C1 segment of cervical spinal cord (tissue), 14 donors: ENCODE data around the gene CDK4.
"Not testable (repeated sequence)": the region's sequence is repeated elsewhere in the genome, so short reads cannot be mapped to it uniquely, and the experiment has no call there.

Experiments used
- DNase-seq, 14 donors: peaks; one replicate each; lab custom pipeline; 2025; lab: John Stamatoyannopoulos, UW

The CDK4 gene

DNA sequence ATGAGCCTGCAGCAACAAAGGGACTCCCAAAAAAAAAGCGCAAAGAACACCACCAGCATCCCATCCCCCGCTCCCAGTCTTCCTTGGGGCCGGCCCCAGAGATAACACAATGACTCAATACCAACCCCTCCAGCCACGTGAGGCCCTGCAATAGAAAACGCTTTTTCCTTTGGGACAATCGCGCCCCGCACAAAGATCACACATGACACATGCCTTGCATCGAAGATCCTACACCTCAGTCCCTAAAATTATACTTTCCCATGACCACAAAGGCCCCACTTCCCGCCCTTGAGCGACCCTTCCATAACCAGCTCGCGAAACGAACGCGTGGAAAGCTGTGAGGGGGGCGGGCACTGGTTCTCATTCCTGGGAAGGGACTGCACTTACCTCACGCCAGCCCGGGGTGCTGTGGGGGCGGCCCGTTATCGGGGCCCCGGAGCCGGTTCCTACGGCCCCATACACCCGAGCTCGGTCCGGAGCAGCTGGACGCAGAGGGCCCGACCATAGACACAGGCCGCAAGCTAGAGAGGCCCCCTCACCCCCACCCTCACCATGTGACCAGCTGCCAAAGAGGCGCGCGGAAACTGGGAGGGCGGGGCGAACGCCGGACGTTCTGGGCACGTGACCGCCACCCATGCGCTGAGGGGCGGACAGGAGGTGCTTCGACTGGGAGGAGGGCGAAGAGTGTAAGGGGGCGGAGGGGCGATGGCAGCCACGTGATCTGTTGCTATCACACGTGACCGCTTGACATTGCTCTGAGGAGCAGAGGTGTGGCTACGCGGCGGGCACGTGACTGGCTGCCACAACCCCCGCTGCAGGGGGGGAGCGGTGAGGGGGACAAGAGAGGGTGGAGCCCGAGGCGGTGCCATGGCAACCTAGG lies at the start of gene CDK4:
TSS of gene CDK4 (minus strand) at position 523 of the 880 bp plus-strand sequence. CDS start 593 bp downstream, outside the sequence.
- DNase-seq, result peak; percentile 98 to 100 (median 99)

DNA sequence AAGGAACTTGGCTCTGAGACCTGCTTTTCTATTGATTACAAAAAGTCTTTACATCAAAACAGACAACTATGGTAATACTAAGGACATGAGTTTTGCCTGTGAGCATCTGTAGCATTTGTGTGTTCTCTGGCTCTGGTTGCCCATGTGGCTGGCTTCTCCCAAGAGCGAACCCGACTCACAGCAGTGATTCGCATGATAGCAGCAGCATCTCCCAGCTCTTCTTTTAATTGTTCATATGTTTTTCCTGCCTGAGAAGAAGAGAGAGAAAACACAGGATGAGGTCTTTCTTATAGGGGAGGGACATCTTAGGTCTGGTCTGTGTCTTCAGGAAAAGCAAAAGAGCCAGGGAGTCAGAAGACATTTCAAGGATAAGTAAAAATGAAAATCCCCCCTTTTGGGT lies 48.9 kb upstream of the CDK4 start:
- no peak for DNase-seq

DNA sequence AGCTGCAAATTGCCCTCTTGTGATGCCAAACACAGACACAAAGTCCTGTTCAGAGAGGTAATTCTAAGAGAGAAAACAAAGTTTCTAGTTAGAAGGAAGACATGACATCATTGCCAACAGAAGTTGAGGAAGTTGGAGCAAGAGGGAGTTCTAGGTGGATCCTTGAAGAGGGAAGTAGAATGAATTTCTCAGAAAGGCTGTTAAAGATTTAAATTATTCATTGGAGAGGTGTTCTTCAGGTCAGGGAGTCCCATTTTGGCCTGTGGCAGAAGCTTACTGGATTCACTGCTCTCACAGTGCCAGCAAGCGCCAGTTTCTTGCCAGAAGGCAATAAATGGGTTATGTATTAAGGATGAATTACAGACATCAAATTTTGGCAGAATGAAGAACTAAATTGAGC lies 45.8 kb upstream of the CDK4 start:
- no peak for DNase-seq

DNA sequence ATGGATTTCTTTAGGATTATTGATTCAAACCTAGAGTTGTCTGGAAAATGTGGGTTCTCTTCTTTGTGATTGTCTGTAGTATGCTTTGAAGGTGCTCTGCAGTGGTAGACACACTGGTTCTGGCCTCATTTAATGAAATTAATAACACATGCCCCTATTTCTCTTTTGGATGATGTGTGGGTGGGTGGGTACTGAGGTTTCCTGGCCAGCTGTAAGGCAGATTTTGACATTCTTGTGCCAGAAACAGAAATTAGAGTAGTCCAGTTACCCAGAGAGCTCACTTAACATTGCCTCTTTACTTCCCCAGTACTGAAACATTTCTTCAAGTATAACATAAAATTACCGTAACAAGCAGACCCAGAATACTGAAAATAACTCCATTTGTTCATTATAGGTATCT lies 44.9 kb upstream of the CDK4 start:
- no peak for DNase-seq

DNA sequence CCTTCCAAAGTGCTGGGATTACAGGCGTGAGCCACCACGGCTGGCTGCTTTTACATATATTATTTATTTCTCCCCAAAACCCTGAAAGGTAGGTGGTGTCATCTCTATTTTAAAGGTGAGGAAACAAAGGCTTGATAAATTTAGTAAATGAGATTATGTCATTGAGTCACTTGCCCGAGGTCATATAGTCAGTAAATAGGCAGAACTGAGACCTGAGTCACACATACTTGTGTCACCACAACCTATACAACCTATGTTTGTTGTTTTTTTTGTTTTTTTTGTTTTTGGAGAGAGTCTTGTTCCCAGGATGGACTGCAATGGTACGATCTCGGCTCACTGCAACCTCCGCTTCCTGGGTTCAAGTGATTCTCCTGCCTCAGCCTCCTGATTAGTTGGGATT lies 43.2 kb upstream of the CDK4 start:
- no peak for DNase-seq

DNA sequence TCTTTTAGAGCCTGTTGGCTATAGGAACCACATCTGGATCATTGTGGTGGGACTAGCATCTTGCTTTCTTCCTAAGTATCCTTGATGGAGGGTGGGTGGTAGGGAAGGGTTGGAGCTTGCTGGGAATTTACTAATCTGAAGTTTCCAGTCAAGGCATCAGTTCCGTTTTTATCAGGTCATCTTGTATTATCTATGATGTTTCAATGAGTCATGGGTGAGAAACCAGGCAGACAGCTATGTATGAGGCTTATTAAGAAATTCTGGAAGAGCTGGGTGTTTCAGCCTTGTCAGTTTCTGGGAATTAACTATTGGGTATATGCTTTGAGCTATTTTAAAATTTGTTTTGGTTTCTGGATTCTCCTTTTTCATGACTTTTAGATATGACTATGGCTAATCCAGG lies 41.8 kb upstream of the CDK4 start:
- DNase-seq, result no peak

DNA sequence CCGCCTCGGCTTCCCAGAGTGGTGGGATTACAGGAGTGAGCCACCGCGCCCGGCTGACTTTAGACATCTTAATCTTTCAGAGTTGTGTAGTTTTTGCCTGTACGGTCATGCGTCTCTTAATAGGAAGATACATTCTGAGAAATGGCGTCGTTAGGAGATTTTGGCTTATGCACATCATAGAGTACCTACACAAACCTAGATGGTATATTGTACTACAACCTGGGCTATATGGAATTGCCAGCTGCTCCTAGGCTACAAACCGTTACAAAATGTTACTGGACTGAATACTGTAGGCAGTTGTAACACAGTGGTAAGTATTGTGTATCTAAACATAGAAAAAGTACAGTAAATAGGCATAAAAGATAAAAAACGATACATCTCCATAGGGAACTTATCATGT lies 31.8 kb upstream of the CDK4 start:
- no peak for DNase-seq

DNA sequence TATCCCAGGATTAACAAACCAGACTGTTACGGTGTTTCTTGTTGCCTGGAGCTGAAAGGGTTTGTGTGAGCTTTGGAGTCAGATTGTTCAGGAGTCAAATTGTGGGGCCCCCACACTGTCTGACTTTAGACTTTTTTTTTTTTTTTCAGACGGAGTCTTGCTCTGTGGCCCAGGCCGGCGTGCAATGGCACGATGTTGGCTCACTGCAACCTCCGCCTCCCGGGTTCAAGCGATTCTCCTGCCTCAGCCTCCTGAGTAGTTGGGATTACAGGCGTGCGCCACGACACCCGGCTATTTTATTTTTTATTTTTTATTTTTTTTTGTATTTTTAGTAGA lies 31.3 kb upstream of the CDK4 start:
- no peak for DNase-seq

DNA sequence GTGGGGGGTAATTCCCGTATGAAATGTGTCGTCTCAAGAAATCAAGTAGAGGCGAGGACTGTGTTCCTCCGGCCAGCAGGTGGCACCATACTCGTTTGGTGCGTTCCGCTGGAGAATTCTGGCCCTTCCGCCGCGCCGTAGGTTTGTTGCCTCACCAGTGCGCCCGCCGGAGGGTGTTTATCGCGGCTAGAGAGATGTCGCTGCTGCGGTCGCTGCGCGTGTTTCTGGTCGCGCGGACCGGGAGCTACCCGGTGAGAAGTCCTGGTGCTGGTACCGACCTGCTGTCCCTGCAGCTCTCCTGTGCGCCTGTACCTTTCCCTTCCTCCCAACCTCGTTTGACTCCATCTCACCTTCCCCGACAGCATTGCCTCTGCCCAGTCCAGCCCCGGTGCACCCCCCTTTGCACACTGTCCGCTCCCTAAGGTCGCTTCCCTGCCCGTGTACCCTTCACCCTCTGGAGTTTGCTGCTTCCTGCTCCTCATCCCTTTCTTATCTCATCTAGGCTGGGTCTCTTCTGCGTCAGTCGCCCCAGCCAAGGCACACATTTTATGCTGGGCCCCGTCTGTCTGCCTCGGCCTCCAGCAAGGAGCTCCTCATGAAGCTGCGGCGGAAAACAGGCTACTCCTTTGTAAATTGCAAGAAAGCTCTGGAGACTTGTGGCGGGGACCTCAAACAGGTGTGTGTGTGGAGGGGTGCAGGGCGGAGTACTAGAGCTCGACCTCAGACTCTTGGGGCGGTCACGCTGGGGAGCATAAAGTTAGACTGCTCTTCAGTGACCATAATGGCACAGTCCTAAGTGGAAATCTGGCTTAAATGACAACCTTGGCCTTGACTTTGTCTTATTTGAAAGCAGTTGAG lies 30.7 kb upstream of the CDK4 start, which contains the start of gene TSFM:
TSS of gene TSFM (plus strand) at position 180 of the 858 bp plus-strand sequence. CDS start at position 195, 15 bp downstream.
- DNase-seq, result peak; percentile 74 to 95 (median 89)

DNA sequence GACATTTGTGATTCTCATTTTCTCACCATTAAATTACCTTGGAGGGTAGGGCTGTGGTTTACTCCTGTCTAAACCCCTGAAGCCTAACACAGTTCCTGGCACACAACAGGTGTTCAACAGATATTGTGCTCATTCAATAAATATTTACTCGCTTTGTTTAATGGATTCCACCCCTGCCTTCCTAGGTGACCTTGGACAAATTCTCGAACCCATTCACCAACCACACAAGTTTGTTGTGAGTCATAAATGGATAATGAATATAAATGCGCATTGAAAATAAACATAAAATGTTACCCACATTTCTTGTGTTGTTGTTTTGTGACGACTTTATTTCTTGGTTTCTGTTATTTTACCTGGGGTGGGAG lies 30.1 kb upstream of the CDK4 start:
- DNase-seq, result no peak

DNA sequence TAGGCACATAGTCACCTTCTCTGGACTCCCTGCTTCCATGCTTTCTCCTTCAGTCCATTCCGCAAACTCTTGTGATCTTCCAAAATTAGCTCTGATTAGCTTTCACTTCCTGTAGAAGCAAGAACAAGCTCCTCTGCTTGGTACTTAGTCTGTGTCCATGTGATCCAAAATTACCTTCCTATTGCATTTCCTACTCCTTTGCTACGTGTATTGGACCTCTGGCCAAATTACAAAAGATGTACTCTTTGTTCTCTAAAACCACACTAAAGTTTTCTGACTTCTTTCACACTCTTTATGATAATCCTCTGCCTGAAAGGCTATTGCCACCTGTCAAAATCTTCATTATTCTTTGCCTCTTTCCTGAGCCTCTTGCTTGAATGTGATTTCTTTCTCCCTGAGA lies 29.7 kb upstream of the CDK4 start:
- DNase-seq, result no peak

DNA sequence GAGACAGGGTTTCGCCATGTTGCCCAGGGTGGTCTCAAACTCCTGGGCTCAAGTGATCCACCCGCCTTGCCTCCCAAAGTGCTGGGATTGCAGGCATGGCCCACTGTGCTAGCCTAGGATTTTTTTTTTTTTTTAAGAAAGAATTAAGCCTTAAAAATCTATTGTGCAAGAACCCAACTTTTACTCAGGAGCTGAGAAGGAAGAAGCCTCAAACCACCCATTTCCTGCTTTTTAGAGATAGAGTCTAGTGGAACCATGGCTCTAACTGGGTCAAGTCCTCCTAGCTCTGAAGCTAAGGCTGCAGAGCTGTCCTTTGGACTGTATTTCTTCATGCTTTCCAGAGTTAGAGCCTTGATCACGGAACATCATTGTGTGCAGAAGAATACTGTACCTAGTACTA lies 29.1 kb upstream of the CDK4 start:
- DNase-seq, result no peak

DNA sequence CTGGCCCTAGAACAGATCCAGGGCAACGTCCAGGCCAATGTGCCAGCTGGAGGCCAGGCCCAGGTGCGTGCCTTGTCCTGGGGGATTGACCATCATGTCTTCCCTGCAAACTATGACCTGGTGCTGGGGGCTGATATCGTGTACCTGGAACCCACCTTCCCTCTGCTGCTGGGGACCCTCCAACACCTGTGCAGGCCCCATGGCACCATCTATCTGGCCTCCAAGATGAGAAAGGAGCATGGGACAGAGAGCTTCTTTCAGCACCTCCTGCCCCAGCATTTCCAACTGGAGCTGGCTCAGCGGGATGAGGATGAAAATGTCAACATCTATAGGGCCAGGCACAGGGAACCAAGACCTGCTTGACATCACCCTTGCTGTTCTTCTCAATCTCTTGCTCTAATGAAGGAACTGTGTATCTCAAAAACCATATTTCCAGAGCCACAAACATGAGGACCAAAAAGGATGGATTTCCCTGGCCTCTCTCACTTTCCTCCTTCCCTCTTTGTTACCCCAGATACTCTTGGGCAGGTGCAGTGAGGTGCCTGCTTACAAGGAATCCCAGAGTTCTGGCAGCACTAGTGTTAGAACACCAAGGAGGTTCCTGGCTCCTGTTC lies 28.3 kb upstream of the CDK4 start:
- no peak for DNase-seq

DNA sequence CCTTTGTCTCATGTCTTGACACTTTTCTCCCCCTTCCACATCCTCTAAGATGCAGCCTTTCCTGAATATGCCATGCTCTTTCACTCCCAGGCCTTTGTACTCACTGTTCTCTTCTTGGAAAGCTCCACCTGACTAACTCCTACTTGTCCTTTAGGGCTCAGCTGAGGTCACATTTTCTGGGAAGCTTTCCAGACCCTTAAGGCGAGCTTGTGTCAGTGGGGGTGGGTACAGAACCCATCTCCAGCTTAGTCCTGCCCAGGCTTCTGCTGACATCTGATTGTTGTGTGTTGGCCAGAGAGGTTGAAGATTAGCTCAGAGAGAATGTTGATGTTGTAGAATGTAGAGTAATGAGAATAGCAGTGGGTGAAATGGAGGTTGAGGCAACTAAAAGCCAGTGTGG lies 27.6 kb upstream of the CDK4 start:
- DNase-seq, result peak in 1 of 14 donors; percentile 19

DNA sequence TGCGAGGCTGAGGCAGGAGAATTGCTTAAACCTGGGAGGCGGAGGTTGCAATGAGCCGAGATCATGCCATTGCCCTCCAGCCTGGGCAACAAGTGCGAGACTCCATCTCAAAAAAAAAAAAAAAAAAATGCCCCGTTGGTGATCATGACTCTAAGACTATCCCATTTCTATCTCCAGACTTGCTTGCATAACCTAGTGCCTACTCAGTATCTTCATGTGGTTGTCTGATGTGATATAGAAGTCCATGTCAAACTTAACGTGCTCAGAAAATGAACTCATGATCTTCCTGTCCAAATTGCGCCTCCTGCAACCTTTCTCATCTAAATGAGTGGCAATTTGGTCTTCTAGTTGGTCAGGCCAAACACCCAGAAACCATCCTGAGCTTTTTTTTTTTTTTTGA lies 25.8 kb upstream of the CDK4 start:
- DNase-seq, result no peak

DNA sequence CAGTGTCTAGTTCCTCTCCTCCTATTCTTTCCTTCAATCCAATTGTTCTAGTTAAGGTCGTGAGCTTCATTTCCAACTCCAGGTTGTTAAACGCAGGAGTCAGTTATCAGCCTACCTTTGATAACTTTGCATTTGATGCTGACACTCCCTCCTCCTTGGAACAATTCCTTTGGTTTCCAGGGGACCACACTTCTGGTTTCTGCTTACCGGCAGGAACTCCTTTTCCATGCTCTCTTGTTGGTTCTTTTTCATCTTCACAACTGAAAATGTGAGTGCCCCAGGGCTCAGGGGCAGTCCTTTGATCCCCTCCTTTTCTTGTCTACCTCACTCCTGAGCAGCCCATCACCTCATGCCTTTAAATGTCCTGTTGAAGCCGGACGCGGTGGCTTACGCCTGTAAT lies 25.3 kb upstream of the CDK4 start:
- DNase-seq, result no peak

DNA sequence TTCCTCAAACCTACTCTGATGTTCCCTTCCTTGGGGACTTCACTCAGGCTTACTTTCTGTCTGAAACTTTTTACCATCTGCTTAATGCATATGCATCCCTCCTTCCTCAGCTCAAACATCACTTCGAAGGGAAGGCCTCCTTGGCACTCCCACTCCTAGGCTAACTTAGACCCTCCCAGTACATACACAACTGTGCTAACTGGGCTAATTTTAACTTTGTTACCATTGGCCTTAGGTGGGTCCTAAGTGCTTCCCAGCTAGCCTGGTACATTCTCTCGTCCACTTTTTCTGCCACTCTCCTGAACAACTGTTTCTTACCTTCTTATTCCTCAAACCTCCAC lies 24.1 kb upstream of the CDK4 start:
- no peak for DNase-seq

DNA sequence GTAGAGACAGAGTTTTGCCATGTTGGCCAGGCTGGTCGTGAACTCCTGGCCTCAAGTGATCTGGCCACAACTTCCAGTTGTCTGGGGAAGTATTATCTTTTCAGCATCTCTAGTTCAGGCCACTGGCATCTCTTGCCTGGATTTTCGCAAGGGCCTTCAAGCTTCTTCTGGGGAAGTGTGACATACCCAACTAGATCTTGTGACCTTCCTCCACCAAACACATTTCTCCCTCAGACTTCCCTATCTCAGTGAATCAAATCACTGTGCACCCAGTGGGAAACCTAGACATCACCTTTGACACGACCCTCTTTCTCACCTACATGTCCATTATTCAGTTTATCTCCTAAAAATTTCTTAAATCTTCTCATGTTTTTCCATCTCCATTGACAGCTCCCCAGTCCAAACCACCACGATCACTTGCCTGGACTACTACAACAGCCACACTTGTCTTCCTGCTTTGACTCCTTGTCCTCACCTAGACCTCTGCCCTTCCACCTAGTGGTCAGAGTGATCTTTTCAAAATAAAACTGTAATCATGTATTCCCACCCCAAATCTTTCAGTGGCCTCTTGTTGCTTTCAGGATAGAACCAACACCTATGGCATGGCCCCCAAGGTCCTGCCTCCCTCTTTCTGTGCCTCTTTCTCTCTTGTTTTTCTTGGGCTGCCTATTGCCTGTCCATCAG lies 23.6 kb upstream of the CDK4 start:
- DNase-seq, result no peak

DNA sequence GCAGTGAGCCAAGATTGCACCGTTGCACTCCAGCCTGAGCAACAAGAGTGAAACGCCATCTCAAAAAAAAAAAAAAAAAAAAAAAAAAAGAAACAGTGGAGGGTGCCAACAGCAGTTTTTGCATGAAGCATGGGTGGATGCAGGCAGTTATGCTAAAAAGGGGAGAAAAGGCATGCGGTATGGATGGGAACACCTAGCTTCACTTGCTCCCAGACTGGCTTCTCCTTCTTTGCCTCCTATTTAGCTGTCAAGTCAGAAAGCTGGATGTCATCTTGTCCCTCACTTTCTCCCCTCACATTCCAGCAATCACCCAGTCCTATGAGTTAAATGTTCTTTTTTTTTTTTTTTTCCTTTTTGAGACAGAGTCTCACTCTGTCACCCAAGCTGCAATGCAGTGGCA lies 22.9 kb upstream of the CDK4 start:
- DNase-seq, result no peak

DNA sequence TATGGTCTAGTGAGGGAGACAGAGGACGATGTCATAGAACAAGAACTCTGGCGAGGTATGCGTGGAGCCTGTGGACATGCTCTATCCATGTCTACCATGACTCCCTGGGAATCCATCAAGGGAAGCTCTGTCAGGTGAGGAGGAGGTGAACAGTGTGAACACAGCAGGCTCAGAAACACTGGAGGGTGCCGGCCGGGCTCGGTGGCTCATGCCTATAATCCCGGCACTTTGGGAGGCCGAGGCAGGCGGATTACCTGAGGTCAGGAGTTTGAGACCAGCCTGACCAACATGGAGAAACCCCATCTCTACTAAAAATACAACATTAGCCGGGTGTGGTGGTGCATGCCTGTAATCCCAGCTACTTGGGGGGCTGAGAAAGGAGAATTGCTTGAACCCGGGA lies 22.5 kb upstream of the CDK4 start:
- not testable (repeated sequence) for DNase-seq

DNA sequence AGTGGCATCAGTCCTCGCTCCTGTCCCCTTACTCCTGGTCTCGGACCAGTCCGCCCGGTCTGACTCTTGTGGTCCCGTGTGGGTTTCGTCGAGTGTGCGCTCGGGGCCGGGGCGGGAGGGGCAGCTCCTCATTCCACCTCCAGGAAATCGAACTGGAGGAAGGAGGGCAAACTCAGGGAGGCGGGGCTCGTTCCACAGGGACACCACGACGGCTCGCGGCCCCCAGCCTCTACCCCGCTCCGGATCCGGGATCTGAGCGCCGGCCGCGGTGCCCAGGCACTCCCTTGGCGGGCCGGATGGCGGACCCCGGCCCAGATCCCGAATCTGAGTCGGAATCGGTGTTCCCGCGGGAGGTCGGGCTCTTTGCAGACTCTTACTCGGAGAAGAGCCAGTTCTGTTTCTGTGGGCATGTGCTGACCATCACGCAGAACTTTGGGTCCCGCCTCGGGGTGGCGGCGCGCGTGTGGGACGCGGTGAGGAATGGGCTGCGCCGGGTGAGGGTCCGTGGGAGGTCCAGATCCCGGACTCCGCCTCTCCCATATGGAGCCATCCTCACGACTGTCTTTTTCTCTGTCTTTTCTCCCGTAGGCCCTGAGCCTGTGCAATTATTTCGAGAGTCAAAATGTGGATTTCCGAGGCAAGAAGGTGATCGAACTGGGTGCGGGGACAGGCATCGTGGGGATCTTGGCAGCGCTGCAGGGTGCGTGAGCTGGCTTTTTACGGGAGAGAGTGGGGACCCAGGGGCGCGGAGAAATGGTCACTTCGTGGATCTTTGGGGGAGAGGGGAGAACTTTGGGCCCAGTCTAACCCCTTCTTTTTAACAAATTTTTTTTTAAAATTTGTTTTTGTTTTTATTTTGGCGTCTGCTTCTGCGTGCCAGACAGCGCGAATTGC lies 20.6 kb upstream of the CDK4 start, which contains the start of gene EEF1AKMT3:
TSS of gene EEF1AKMT3 (plus strand) at position 186 of the 894 bp plus-strand sequence. CDS start at position 297, 111 bp downstream.
- DNase-seq, result peak in 6 of 14 donors; percentile 52 to 69 (median 60)
